KMS-11 (cell line): ENCODE data around the gene ADRA2C.

Experiments
- H2AFZ ChIP-seq: fragments of 200-600 bp; sonication (generic); 2 replicates; pipeline ENCODE4 v1.6.1; 2016; ENCODE audit warnings: antibody characterized with exemption, mixed run types, low read depth
- H3K27ac ChIP-seq: fragments of 200-600 bp; sonication (generic); 2 replicates; pipeline ENCODE4 v1.6.1; 2016; ENCODE audit warnings: mild to moderate bottlenecking, mixed run types
- H3K27me3 ChIP-seq: fragments of 200-600 bp; sonication (generic); 2 replicates; pipeline ENCODE4 v1.6.1; 2017; ENCODE audit warnings: mild to moderate bottlenecking, low read depth, mixed run types, moderate library complexity; ENCODE audit not compliant: insufficient read depth
- H3K36me3 ChIP-seq: fragments of 200-600 bp; sonication (generic); 2 replicates; pipeline ENCODE4 v1.6.1; 2017; ENCODE audit warnings: mild to moderate bottlenecking, mixed run types; ENCODE audit not compliant: insufficient read depth
- H3K4me1 ChIP-seq: fragments of 200-600 bp; sonication (generic); 2 replicates; pipeline ENCODE4 v1.6.1; 2016; ENCODE audit warnings: mild to moderate bottlenecking, low read depth, mixed run types; ENCODE audit not compliant: poor library complexity, severe bottlenecking
- H3K4me2 ChIP-seq: fragments of 200-600 bp; sonication (generic); 2 replicates; pipeline ENCODE4 v1.7.0; 2016; ENCODE audit warnings: mild to moderate bottlenecking, mixed run types
- H3K4me3 ChIP-seq: fragments of 200-600 bp; sonication (generic); IDR thresholded peaks from 2 replicates; pipeline ENCODE4 v1.6.1; 2017; ENCODE audit warnings: low read depth, low read length, mixed read lengths; ENCODE audit not compliant: insufficient read depth
- H3K79me2 ChIP-seq: fragments of 200-600 bp; sonication (generic); 2 replicates; pipeline ENCODE4 v1.6.1; 2016; ENCODE audit warnings: low read depth, mixed run types; ENCODE audit not compliant: insufficient read depth
- H3K9ac ChIP-seq: fragments of 200-600 bp; sonication (generic); 2 replicates; pipeline ENCODE4 v1.6.1; 2016; ENCODE audit warnings: mild to moderate bottlenecking, mixed run types
- H4K20me1 ChIP-seq: fragments of 200-600 bp; sonication (generic); 2 replicates; pipeline ENCODE4 v1.6.1; 2016; ENCODE audit warnings: mild to moderate bottlenecking, mixed run types; ENCODE audit not compliant: insufficient read depth
- CTCF ChIP-seq: fragments of 200-600 bp; sonication (generic); conservative IDR thresholded peaks from 2 replicates; pipeline ENCODE4 v1.6.1; 2017; ENCODE audit warnings: low read depth, mild to moderate bottlenecking, antibody characterized with exemption, low read length, moderate library complexity, mixed read lengths

ADRA2C gene

DNA sequence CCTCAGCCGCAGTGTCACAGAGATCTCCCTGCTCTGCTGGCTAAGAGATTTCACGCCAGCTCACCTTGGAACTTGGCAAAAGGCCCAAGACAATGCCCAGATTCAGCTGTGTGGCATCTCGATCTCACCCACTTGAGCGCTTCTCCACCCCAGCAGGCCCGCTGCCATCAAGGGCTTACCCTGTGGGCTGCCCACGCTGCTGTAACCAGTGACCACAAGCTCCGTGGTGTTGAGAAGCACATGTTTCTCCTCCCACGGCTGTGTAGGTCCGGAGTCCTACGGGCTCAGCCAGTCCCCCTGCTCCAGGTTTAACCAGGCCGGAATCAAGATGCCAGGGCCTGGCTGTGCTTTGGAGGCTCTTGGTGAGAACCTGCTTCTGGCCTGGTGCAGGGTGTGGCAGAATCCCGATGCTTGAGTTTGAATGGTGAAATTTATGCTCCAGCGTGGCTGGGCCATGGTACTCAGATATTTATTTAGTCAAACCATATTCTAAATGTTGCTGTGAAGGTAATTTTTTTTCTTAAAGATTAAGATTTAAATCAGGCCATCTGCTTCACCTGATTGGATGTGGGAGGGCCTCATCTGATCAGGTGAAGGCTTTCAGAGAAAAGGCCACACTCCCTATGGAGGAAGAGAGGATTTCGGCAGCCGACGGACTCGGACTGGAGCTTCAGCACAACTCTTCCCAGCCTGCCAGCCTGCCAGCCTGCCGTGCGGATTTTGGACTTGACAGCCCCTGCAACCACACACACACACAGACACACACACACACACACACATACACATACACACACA lies 24.8 kb upstream of the ADRA2C start:
- Histone ChIP-seq H3K27me3 (peaks cover 35% of the 10 kb centered on the region; the same call in 1 of the 2 replicates), H4K20me1 (no peaks in the 10 kb centered on the region), H3K9ac (no peak overlapping the region), H2AFZ (no peak overlapping the region), H3K4me2 (no peak overlapping the region), H3K79me2 (no peaks in the 10 kb centered on the region), H3K36me3 (no peaks in the 10 kb centered on the region), H3K4me1 (no peaks in the 10 kb centered on the region), H3K27ac (no peak overlapping the region), H3K4me3 (no peak overlapping the region)
- TF ChIP-seq CTCF = no peak

DNA sequence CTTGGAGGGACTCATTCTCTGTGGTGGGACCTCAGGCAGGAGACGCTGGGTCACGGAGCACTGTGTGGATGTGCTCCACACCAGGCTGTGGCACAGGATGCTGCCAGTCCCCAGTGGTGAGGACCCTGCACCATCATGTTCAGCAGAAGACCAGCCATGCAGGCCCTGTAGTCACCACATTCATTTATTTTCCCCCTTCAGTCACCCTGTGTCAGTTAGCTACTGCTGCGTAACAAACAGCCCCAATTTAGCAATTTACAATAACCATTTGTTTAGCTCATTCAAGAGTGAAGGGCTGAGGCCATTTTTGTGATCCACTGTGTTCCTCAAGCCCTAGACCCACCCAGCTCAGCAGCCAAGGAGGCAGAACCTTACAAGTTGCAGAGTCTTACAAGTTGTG lies 23.6 kb upstream of the ADRA2C start:
- no peak overlapping the region for H3K4me3 ChIP-seq
- H3K27ac ChIP-seq = no peak overlapping the region
- no peak overlapping the region for H2AFZ ChIP-seq
- no peaks in the 10 kb centered on the region for H3K4me1 ChIP-seq
- no peak for TF ChIP-seq CTCF
- H3K4me2 ChIP-seq = no peak overlapping the region
- H3K9ac ChIP-seq = no peak overlapping the region
- H3K36me3 ChIP-seq = no peaks in the 10 kb centered on the region
- no peaks in the 10 kb centered on the region for H4K20me1 ChIP-seq
- peaks cover 31% of the 10 kb centered on the region; the same call in 1 of the 2 replicates for H3K27me3 ChIP-seq
- H3K79me2 ChIP-seq = no peaks in the 10 kb centered on the region

GRCh38 chr4:3744232-3744631 lies 22.0 kb upstream of the ADRA2C start:
- Histone ChIP-seq H3K4me1 (no peaks in the 10 kb centered on the region), H3K4me2 (no peak overlapping the region), H4K20me1 (no peaks in the 10 kb centered on the region), H3K36me3 (no peaks in the 10 kb centered on the region), H3K9ac (no peak overlapping the region), H3K27me3 (peaks cover 28% of the 10 kb centered on the region; the same call in 1 of the 2 replicates), H3K79me2 (no peaks in the 10 kb centered on the region), H3K4me3 (no peak overlapping the region), H3K27ac (no peak overlapping the region), H2AFZ (no peak overlapping the region)
- no peak for TF ChIP-seq CTCF

- peaks cover 30% of the 10 kb centered on the region; the same call in 1 of the 2 replicates for H3K27me3 ChIP-seq
- H4K20me1 ChIP-seq = no peaks in the 10 kb centered on the region
- H2AFZ ChIP-seq = no peak overlapping the region
- H3K79me2 ChIP-seq = no peaks in the 10 kb centered on the region
- H3K4me2 ChIP-seq = no peak overlapping the region
- H3K4me3 ChIP-seq = no peak overlapping the region
- no peaks in the 10 kb centered on the region for H3K4me1 ChIP-seq
- no peak overlapping the region for H3K9ac ChIP-seq
- H3K27ac ChIP-seq = no peak overlapping the region
- no peak for TF ChIP-seq CTCF
- no peaks in the 10 kb centered on the region for H3K36me3 ChIP-seq
These were observed 21.3 kb upstream of the ADRA2C start for GRCh38 chr4:3744901-3745300.
